PC-3 (cell line): Measurements from ENCODE around the gene MPO. TPM values are rescaled to one million over a fixed set of nuclear protein-coding genes. Genes with fewer than 3 reads are reported as not detected.

Experiments used
- ATAC-seq: fragments of 200-7000 bp; cut with Tn5 transposase; 2 replicates; pipeline ENCODE4 v1.9.1; 2020; ENCODE audit warnings: mild to moderate bottlenecking, moderate library complexity
- BruUV-seq: library from RNA; stranded (reverse); fragments of 400-500 nt; replicated peaks from 2 replicates; lab custom pipeline; 2021; lab: Mats Ljungman, UMichigan
- CTCF ChIA-PET: fragments of 300-600 bp; sonication (Branson Sonifier 250); formaldehyde crosslinking; loops from one replicate; lab custom pipeline; 2022; ENCODE audit warnings: antibody characterized with exemption; lab: Charles Lee
- POLR2A ChIA-PET: fragments of 300-600 bp; sonication (Branson Sonifier 250); formaldehyde crosslinking; loops from one replicate; lab custom pipeline; 2022; ENCODE audit warnings: antibody characterized with exemption; ENCODE audit not compliant: unreplicated experiment; lab: Charles Lee
- DNase-seq: peaks from one replicate; pipeline ENCODE4 v3.0.0-alpha.2; 2015
- H2AFZ ChIP-seq: fragments of 300-600 bp; sonication (generic); 2 replicates; pipeline ENCODE4 v1.6.0; 2016; ENCODE audit warnings: antibody characterized with exemption, low read length
- H3F3A ChIP-seq: fragments of 300-600 bp; sonication (generic); one replicate; pipeline ENCODE4 v1.6.0; 2017; ENCODE audit warnings: antibody characterized with exemption, low read length, control low read depth, mild to moderate bottlenecking; ENCODE audit not compliant: unreplicated experiment
- H3K27ac ChIP-seq: fragments of 300-600 bp; sonication (generic); 2 replicates; pipeline ENCODE4 v1.5.1; 2016; ENCODE audit warnings: mild to moderate bottlenecking, low read length
- H3K27me3 ChIP-seq: fragments of 300-600 bp; sonication (generic); 2 replicates; pipeline ENCODE4 v1.6.1; 2016; ENCODE audit warnings: low read length, mixed read lengths
- H3K36me3 ChIP-seq: fragments of 300-600 bp; sonication (generic); 2 replicates; pipeline ENCODE4 v1.6.1; 2016; ENCODE audit warnings: low read depth, mixed run types, low read length, mixed read lengths
- H3K4me1 ChIP-seq: fragments of 300-600 bp; sonication (generic); 2 replicates; pipeline ENCODE4 v1.5.1; 2016; ENCODE audit warnings: low read length; ENCODE audit not compliant: insufficient read depth
- H3K4me2 ChIP-seq: fragments of 300-600 bp; sonication (generic); 2 replicates; pipeline ENCODE4 v1.6.0; 2016; ENCODE audit warnings: low read length
- H3K4me3 ChIP-seq: fragments of 300-600 bp; sonication (generic); 2 replicates; pipeline ENCODE4 v1.5.1; 2016; ENCODE audit warnings: mild to moderate bottlenecking, low read length, mixed read lengths
- H3K79me2 ChIP-seq: fragments of 300-600 bp; sonication (generic); 2 replicates; pipeline ENCODE4 v1.6.1; 2017; ENCODE audit warnings: low read length, mixed read lengths
- H3K9ac ChIP-seq: fragments of 300-600 bp; sonication (generic); 2 replicates; pipeline ENCODE4 v1.6.0; 2016; ENCODE audit warnings: mild to moderate bottlenecking, low read length
- H3K9me2 ChIP-seq: fragments of 300-600 bp; sonication (generic); replicated peaks from 2 replicates; pipeline ENCODE4 v1.6.1; 2016; ENCODE audit warnings: mixed run types, low read length, mixed read lengths
- H3K9me3 ChIP-seq: fragments of 300-600 bp; sonication (generic); 2 replicates; pipeline ENCODE4 v1.6.1; 2016; ENCODE audit warnings: low read length, mixed read lengths
- H4K20me1 ChIP-seq: fragments of 300-600 bp; sonication (generic); 2 replicates; pipeline ENCODE4 v1.6.1; 2016; ENCODE audit warnings: low read length, mixed read lengths
- CTCF ChIP-seq: fragments of 300-600 bp; sonication (generic); conservative IDR thresholded peaks from 2 replicates; pipeline ENCODE4 v1.5.1; 2017; ENCODE audit warnings: antibody characterized with exemption, low read depth, mild to moderate bottlenecking, low read length
- EZH2 ChIP-seq: fragments of 300-600 bp; sonication (generic); IDR thresholded peaks from one replicate; pipeline ENCODE4 v1.6.1; 2017; ENCODE audit warnings: antibody characterized with exemption, mild to moderate bottlenecking, low read length; ENCODE audit not compliant: unreplicated experiment
- EZH2phosphoT487 ChIP-seq: fragments of 300-600 bp; sonication (generic); IDR thresholded peaks from 2 replicates; pipeline ENCODE4 v1.6.1; 2018; ENCODE audit warnings: mild to moderate bottlenecking, antibody characterized with exemption, low read length, borderline replicate concordance
- intact Hi-C: fragments of 100-400 bp; cut with micrococcal nuclease; formaldehyde crosslinking; loops from 2 replicates; pipeline ENCODE4 v1.9.0; 2023
- total RNA-seq: library from RNA; depleted of rRNA; stranded (reverse); fragments of >200 nt; gene quantifications from 2 replicates; pipeline ENCODE4 v1.2.3, GENCODE V29; 2014

Gene MPO
- total RNA-seq, 1 experiment from 2014 or later: not detected

GRCh38 chr17:58276423-58276822 is 4.3 kb downstream of the MPO start:
- Histone ChIP-seq H2AFZ (no peak overlapping the region), H3K4me3 (no peak overlapping the region), H3K79me2 (no peaks in the 10 kb centered on the region), H3K4me1 (no peaks in the 10 kb centered on the region), H3K9me3 (no peaks in the 10 kb centered on the region), H4K20me1 (no peaks in the 10 kb centered on the region), H3F3A (no peaks in the 10 kb centered on the region), H3K9ac (no peak overlapping the region), H3K4me2 (no peak overlapping the region), H3K36me3 (no peaks in the 10 kb centered on the region), H3K27me3 (0 out of 2 replicates have a peak, but pooled peaks cover 23% of the 10 kb centered on the region), H3K9me2 (no peaks in the 10 kb centered on the region), H3K27ac (no peak overlapping the region)
- no TSS peak for BruUV-seq
- ATAC-seq: no peak
- ChIA-PET CTCF (no interaction called here), POLR2A (no interaction called here)
- no peak for TF ChIP-seq CTCF
- no peak for TF ChIP-seq EZH2
- no peak for TF ChIP-seq EZH2phosphoT487
- no peak for DNase-seq
- intact Hi-C loops: no loop called here

DNA sequence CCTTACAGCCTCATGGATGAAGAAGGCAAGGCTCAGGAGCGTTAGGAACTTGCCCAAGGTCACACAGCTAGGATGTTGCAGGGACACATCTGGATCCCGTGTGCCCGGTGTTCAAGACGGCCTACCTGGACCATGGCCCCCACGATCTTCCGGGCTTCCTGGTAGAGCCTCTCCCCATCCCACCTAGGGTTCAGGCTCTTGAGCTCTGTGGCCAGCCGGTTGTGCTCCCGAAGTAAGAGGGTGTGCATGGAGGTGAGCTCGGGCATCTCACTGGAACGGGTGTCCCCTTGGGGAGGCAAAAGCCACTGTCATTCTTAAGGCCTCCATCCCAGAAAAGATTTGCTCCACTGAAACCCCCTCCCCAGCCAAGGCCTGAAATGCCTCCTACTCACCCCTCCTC is 5.3 kb downstream of the MPO start:
- Histone ChIP-seq H3K79me2 (no peaks in the 10 kb centered on the region), H3K27ac (no peak overlapping the region), H3K9me2 (no peaks in the 10 kb centered on the region), H3K27me3 (0 out of 2 replicates have a peak, but pooled peaks cover 23% of the 10 kb centered on the region), H4K20me1 (no peaks in the 10 kb centered on the region), H3K4me3 (no peak overlapping the region), H3K4me1 (no peaks in the 10 kb centered on the region), H3K9ac (no peak overlapping the region), H3F3A (no peaks in the 10 kb centered on the region), H3K9me3 (no peaks in the 10 kb centered on the region), H3K4me2 (no peak overlapping the region), H2AFZ (no peak overlapping the region), H3K36me3 (no peaks in the 10 kb centered on the region)
- ChIA-PET CTCF (interaction anchor here (0.7 kb wide), 1 partner anchor 49 kb away, joined by 3 read pairs; no protein-coding TSS in a partner anchor), POLR2A (no interaction called here)
- intact Hi-C loops: no loop called here
- DNase-seq (no peak), ATAC-seq (no peak)
- no TSS peak for BruUV-seq
- TF ChIP-seq CTCF (no peak), EZH2 (no peak), EZH2phosphoT487 (no peak)

DNA sequence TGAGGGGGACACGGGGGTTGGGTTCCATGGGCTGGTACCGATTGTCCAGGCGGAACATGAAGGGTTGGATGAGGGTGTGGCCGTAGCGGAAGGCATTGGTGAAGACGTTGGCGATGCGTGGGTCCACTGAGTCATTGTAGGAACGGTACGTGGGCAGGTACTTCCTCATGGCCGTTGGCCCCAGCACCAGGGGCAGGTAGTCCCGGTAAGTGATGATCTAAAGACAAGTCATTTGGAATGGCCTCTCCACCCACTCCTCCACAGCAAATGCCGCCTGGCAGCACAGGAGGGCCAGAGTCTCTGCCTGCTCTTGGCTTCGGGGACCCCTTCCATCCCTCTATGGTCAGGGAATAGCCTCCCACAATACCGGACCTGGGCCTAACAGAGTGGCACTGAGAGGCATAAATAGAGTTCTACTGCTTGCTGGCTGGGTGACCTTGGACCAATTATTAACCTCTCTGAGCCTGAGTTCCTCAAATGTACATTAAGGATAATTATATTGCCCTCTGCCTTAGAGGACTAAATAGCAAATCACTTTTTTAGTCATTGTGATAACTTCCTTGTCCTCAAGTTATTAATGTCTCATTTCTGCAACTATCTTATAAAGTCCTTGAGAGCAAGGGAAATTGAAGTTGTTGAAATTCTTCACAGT is 7.2 kb downstream of the MPO start:
- Histone ChIP-seq H3K9me3 (no peaks in the 10 kb centered on the region), H3K27ac (no peak overlapping the region), H3K9ac (no peak overlapping the region), H4K20me1 (no peaks in the 10 kb centered on the region), H2AFZ (no peak overlapping the region), H3K4me1 (no peaks in the 10 kb centered on the region), H3F3A (no peaks in the 10 kb centered on the region), H3K4me2 (no peak overlapping the region), H3K4me3 (no peak overlapping the region), H3K27me3 (0 out of 2 replicates have a peak, but pooled peaks cover 22% of the 10 kb centered on the region), H3K79me2 (no peaks in the 10 kb centered on the region), H3K9me2 (no peaks in the 10 kb centered on the region), H3K36me3 (no peaks in the 10 kb centered on the region)
- POLR2A ChIA-PET: no interaction called here
- intact Hi-C loops: no loop called here
- no peak for TF ChIP-seq EZH2
- no peak for TF ChIP-seq CTCF
- TF ChIP-seq EZH2phosphoT487: no peak
- CTCF ChIA-PET: no interaction called here
- ATAC-seq: no peak
- no TSS peak for BruUV-seq
- DNase-seq: no peak
